Esophagus muscularis mucosa (tissue), 4 donors: ENCODE data around the gene KCNQ2.

Experiments used
- CTCF ChIP-seq, 3 experiments: fragments of 200-600 bp in 2 of 3; fragments of 450-650 bp in 1 of 3; sonication (generic) in 2 of 3; IDR thresholded peaks; one replicate each; pipeline ENCODE4 v1.5.1; 2017 to 2019; ENCODE audit warnings: antibody characterized with exemption in 3 of 3, mild to moderate bottlenecking in 2 of 3, moderate library complexity in 1 of 3
- EP300 ChIP-seq: sonication (generic); formaldehyde crosslinking; IDR thresholded peaks from one replicate; pipeline ENCODE4 v1.6.1; 2017; ENCODE audit warnings: antibody characterized with exemption
- POLR2A ChIP-seq: fragments of 450-650 bp; IDR thresholded peaks from one replicate; pipeline ENCODE4 v1.6.1; 2017; ENCODE audit warnings: antibody characterized with exemption, moderate library complexity, mild to moderate bottlenecking, low read depth
- POLR2AphosphoS5 ChIP-seq, 2 donors: sonication (generic); formaldehyde crosslinking; IDR thresholded peaks; one replicate each; pipeline ENCODE4 v1.6.1; 2017; ENCODE audit warnings: antibody characterized with exemption in 2 of 2

GRCh38 chr20:63492518-63492917, 20.1 kb upstream of the KCNQ2 start:
- TF ChIP-seq CTCF (IDR thresholded peaks at IDR 0.05) (no peak), POLR2A (no peak), POLR2AphosphoS5 (IDR thresholded peaks at IDR 0.05) (no peak), EP300 (no peak)
